ENCODE results near the gene NTM.

Gene NTM

DNA sequence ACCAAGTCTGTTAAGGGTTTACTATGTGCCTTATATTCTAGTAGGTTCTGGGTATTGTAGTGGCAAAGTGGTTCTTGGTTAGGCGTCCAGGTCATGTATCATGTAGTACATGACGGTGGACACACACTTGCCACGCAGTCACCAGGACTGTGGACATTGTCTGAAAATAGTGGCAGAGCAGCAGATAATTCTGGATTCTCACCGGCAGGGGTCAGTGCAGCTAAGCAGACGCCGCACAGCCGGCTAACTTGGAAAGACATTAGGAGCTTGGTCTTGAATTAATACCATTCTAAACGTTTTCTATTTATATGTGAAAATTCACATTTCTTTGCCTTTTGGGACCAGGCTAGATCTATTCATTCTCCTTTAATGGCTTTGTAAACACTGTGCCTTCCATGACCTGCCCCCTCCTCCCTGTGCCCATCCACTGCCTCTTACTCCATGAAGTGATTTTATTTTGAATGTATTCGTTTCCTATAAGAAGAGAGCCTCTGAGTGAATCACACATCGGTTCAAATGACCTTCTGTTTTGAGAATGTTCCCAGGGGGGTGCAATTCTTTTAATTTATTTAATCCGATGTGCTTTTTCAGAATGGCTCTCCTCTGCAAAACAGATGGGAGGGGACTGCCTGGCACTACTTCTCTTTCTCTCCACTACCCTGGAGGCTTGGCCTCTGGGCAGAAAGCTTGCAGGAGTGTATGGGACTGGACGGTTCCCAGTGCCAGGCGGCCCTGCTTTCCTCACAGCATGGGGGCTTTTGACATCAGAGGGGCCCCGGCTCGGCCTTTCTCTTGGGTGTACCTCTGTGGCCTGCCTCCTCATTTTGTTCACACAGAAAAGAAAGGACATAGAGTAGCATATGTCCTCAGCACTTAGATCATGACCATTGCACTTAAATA lies 378.0 kb downstream of the NTM start:
- peak; percentile 90 for DNase-seq (ENCODE audit: low read depth)

GRCh38 chr11:131749101-131749500 lies 378.7 kb downstream of the NTM start:
- H3K9ac ChIP-seq (ENCODE audit: low read length), result no peak overlapping the region
- no peak overlapping the region for H3K4me3 ChIP-seq (ENCODE audit: low read length)
- no peaks in the 10 kb centered on the region for H3K36me3 ChIP-seq (ENCODE audit: control insufficient read depth, insufficient read depth, low read length, severe bottlenecking)
- H3K27me3 ChIP-seq (replicated peaks; ENCODE audit: control insufficient read depth, insufficient read depth, low read length), result no peaks in the 10 kb centered on the region
- peaks cover 24% of the 10 kb centered on the region for H3K4me1 ChIP-seq (ENCODE audit: control insufficient read depth, insufficient read depth, low read length)
- peak; percentile 60 for DNase-seq (ENCODE audit: low read depth)
- no peaks in the 10 kb centered on the region for H3K9me3 ChIP-seq (ENCODE audit: control insufficient read depth, low read length)

More for the DNA sequence above, 378.0 kb downstream of the NTM start:
- no peaks in the 10 kb centered on the region for H3K36me3 ChIP-seq (ENCODE audit: control insufficient read depth, insufficient read depth, low read length, severe bottlenecking)
- H3K9me3 ChIP-seq (ENCODE audit: control insufficient read depth, low read length), result no peaks in the 10 kb centered on the region
- no peaks in the 10 kb centered on the region for H3K27me3 ChIP-seq (replicated peaks; ENCODE audit: control insufficient read depth, insufficient read depth, low read length)
- H3K9ac ChIP-seq (ENCODE audit: low read length), result no peak overlapping the region
- H3K4me1 ChIP-seq (ENCODE audit: control insufficient read depth, insufficient read depth, low read length), result peaks cover 24% of the 10 kb centered on the region
- no peak overlapping the region for H3K4me3 ChIP-seq (ENCODE audit: low read length)

DNA sequence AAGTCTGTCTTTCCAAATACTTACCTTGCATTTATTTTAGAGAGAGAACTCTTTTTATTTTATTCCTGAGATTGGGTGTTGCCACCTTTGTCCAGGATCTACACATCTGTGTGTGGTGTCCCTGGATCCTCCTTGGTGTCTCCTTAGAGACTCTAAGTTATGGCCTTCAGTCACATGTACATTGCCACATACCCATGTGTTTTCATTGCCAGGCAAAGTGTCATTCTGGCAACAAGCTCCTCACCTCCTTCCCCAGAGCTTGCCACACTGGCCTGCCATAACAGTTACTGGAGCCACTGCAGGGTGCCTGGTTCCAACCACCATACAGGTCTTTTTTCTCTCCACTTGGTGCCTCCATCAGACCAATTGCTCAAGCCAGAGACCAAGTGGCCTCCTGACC lies 379.7 kb downstream of the NTM start:
- no peaks in the 10 kb centered on the region for H3K36me3 ChIP-seq (ENCODE audit: control insufficient read depth, insufficient read depth, low read length, severe bottlenecking)
- no peaks in the 10 kb centered on the region for H3K27me3 ChIP-seq (replicated peaks; ENCODE audit: control insufficient read depth, insufficient read depth, low read length)
- no peak overlapping the region for H3K4me3 ChIP-seq (ENCODE audit: low read length)
- no peak overlapping the region for H3K9ac ChIP-seq (ENCODE audit: low read length)
- DNase-seq (ENCODE audit: low read depth), result no peak
- no peaks in the 10 kb centered on the region for H3K9me3 ChIP-seq (ENCODE audit: control insufficient read depth, low read length)
- peaks cover 21% of the 10 kb centered on the region for H3K4me1 ChIP-seq (ENCODE audit: control insufficient read depth, insufficient read depth, low read length)

- H3K4me1 ChIP-seq (ENCODE audit: control insufficient read depth, insufficient read depth, low read length), result peaks cover 19% of the 10 kb centered on the region
- H3K27me3 ChIP-seq (replicated peaks; ENCODE audit: control insufficient read depth, insufficient read depth, low read length), result no peaks in the 10 kb centered on the region
- no peaks in the 10 kb centered on the region for H3K9me3 ChIP-seq (ENCODE audit: control insufficient read depth, low read length)
- H3K36me3 ChIP-seq (ENCODE audit: control insufficient read depth, insufficient read depth, low read length, severe bottlenecking), result no peaks in the 10 kb centered on the region
- no peak overlapping the region for H3K4me3 ChIP-seq (ENCODE audit: low read length)
- DNase-seq (ENCODE audit: low read depth), result no peak
- H3K9ac ChIP-seq (ENCODE audit: low read length), result no peak overlapping the region
Observed at GRCh38 chr11:131750692-131751091, 380.3 kb downstream of the NTM start.

GRCh38 chr11:131754671-131755070 lies 384.3 kb downstream of the NTM start:
- Histone ChIP-seq H3K9ac (ENCODE audit: low read length) (no peak overlapping the region), H3K4me1 (ENCODE audit: control insufficient read depth, insufficient read depth, low read length) (peaks cover 7% of the 10 kb centered on the region), H3K36me3 (ENCODE audit: control insufficient read depth, insufficient read depth, low read length, severe bottlenecking) (no peaks in the 10 kb centered on the region), H3K9me3 (ENCODE audit: control insufficient read depth, low read length) (no peaks in the 10 kb centered on the region), H3K27me3 (replicated peaks; ENCODE audit: control insufficient read depth, insufficient read depth, low read length) (no peaks in the 10 kb centered on the region), H3K4me3 (ENCODE audit: low read length) (no peak overlapping the region)
- DNase-seq (ENCODE audit: low read depth), result no peak

- Histone ChIP-seq H3K9me3 (ENCODE audit: control insufficient read depth, low read length) (no peaks in the 10 kb centered on the region), H3K27me3 (replicated peaks; ENCODE audit: control insufficient read depth, insufficient read depth, low read length) (no peaks in the 10 kb centered on the region), H3K36me3 (ENCODE audit: control insufficient read depth, insufficient read depth, low read length, severe bottlenecking) (no peaks in the 10 kb centered on the region), H3K4me3 (ENCODE audit: low read length) (no peak overlapping the region), H3K4me1 (ENCODE audit: control insufficient read depth, insufficient read depth, low read length) (peaks cover 15% of the 10 kb centered on the region), H3K9ac (ENCODE audit: low read length) (no peak overlapping the region)
- DNase-seq (ENCODE audit: low read depth), result peak; percentile 51
Observed at GRCh38 chr11:131756479-131757110, 386.2 kb downstream of the NTM start.

GRCh38 chr11:131758726-131759125 lies 388.3 kb downstream of the NTM start:
- Histone ChIP-seq H3K27me3 (replicated peaks; ENCODE audit: control insufficient read depth, insufficient read depth, low read length) (no peaks in the 10 kb centered on the region), H3K4me1 (ENCODE audit: control insufficient read depth, insufficient read depth, low read length) (peaks cover 15% of the 10 kb centered on the region), H3K36me3 (ENCODE audit: control insufficient read depth, insufficient read depth, low read length, severe bottlenecking) (no peaks in the 10 kb centered on the region), H3K9me3 (ENCODE audit: control insufficient read depth, low read length) (no peaks in the 10 kb centered on the region), H3K9ac (ENCODE audit: low read length) (no peak overlapping the region), H3K4me3 (ENCODE audit: low read length) (no peak overlapping the region)
- DNase-seq (ENCODE audit: low read depth), result no peak

- DNase-seq (ENCODE audit: low read depth), result no peak
- H3K9ac ChIP-seq (ENCODE audit: low read length), result no peak overlapping the region
- no peaks in the 10 kb centered on the region for H3K9me3 ChIP-seq (ENCODE audit: control insufficient read depth, low read length)
- peaks cover 15% of the 10 kb centered on the region for H3K4me1 ChIP-seq (ENCODE audit: control insufficient read depth, insufficient read depth, low read length)
- no peaks in the 10 kb centered on the region for H3K27me3 ChIP-seq (replicated peaks; ENCODE audit: control insufficient read depth, insufficient read depth, low read length)
- H3K4me3 ChIP-seq (ENCODE audit: low read length), result no peak overlapping the region
- no peaks in the 10 kb centered on the region for H3K36me3 ChIP-seq (ENCODE audit: control insufficient read depth, insufficient read depth, low read length, severe bottlenecking)
Observed at GRCh38 chr11:131759140-131759539, 388.7 kb downstream of the NTM start.

GRCh38 chr11:131760091-131761061 lies 390.0 kb downstream of the NTM start:
- peak overlapping the region; percentile 60 for H3K4me3 ChIP-seq (ENCODE audit: low read length)
- peak; percentile 77 for DNase-seq (ENCODE audit: low read depth)

DNA sequence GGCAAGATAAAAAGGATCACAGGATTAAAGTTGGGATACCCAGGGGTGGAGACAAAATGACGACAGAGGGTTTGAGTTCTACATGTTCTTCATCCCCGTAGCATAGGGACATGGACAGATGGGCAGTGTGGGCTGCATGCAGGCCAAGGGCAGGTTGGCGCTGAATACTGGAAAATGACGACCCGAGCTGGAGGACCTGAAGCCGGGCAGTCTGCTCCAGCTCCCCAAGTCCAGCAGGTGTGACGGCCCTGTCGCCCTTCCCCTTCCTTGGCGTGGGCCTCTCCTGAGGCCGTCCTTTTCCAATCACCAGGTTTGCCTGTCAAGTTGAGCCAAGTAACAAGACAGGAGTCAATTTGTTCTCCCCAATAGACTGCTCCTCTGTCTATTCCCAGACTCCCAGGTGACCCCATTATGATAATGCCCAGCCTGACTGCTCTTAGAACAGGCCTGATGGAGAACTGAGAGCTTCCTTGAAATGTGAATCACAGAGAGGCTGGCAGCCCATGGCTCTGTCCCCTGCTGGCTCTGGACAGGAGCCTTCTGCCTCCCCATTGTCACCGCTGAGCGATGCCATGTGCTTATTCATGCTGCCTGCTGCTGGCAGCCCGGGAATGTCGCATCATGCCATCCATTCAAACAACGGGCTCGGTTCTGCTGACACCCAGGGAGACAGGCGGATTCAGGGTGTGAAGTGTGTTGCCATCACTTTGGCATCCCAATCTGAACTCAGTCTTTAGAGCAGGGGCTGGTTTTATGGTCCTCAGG lies 392.1 kb downstream of the NTM start:
- Histone ChIP-seq H3K9ac (ENCODE audit: low read length) (no peak overlapping the region), H3K4me1 (ENCODE audit: control insufficient read depth, insufficient read depth, low read length) (peaks cover 12% of the 10 kb centered on the region), H3K36me3 (ENCODE audit: control insufficient read depth, insufficient read depth, low read length, severe bottlenecking) (no peaks in the 10 kb centered on the region), H3K27me3 (replicated peaks; ENCODE audit: control insufficient read depth, insufficient read depth, low read length) (no peaks in the 10 kb centered on the region), H3K9me3 (ENCODE audit: control insufficient read depth, low read length) (no peaks in the 10 kb centered on the region), H3K4me3 (ENCODE audit: low read length) (no peak overlapping the region)
- DNase-seq (ENCODE audit: low read depth), result no peak

More at GRCh38 chr11:131760091-131761061, 390.0 kb downstream of the NTM start:
- Histone ChIP-seq H3K9ac (ENCODE audit: low read length) (peak overlapping the region; percentile 31), H3K27me3 (replicated peaks; ENCODE audit: control insufficient read depth, insufficient read depth, low read length) (no peaks in the 10 kb centered on the region), H3K36me3 (ENCODE audit: control insufficient read depth, insufficient read depth, low read length, severe bottlenecking) (no peaks in the 10 kb centered on the region), H3K9me3 (ENCODE audit: control insufficient read depth, low read length) (no peaks in the 10 kb centered on the region), H3K4me1 (ENCODE audit: control insufficient read depth, insufficient read depth, low read length) (peaks cover 15% of the 10 kb centered on the region)

All from adipocyte (in vitro differentiated cells).